Prostate gland (tissue), 2 donors: ENCODE measurements around the gene PKNOX1. TPM values are rescaled to one million over a fixed set of nuclear protein-coding genes. Genes with fewer than 3 reads are reported as not detected.
"Not testable (repeated sequence)": the region's sequence is repeated elsewhere in the genome, so short reads cannot be mapped to it uniquely, and the experiment has no call there.

ENCODE experiments used
- DNase-seq: peaks from one replicate; pipeline ENCODE4 v3.0.0-alpha.2; 2019; ENCODE audit warnings: low spot score
- H3K27ac ChIP-seq, 2 donors: fragments of 200-600 bp; sonication (generic); 2 replicates each; pipeline ENCODE4 v1.5.1; 2017 to 2019
- H3K27me3 ChIP-seq: fragments of 200-600 bp; sonication (generic); replicated peaks from 2 replicates; pipeline ENCODE4 v1.5.1; 2019; ENCODE audit not compliant: insufficient read depth
- H3K36me3 ChIP-seq, 2 donors: fragments of 200-600 bp; sonication (generic); 1 replicate in 1 of 2; 2 replicates in 1 of 2; pipeline versions ENCODE4 v1.5.1 to v1.8.1; 2017 to 2019
- H3K4me1 ChIP-seq: fragments of 200-600 bp; sonication (generic); replicated peaks from 2 replicates; pipeline ENCODE4 v1.5.1; 2019
- H3K4me3 ChIP-seq, 2 donors: fragments of 200-600 bp; sonication (generic); 2 replicates each; pipeline ENCODE4 v1.5.1; 2017 to 2019
- H3K9me3 ChIP-seq: fragments of 200-600 bp; sonication (generic); 2 replicates; pipeline ENCODE4 v1.5.1; 2017
- POLR2A ChIP-seq: fragments of 450-650 bp; IDR thresholded peaks from one replicate; pipeline ENCODE4 v1.6.1; 2016; ENCODE audit warnings: antibody characterized with exemption, mild to moderate bottlenecking
- POLR2AphosphoS5 ChIP-seq: sonication (generic); formaldehyde crosslinking; IDR thresholded peaks from one replicate; pipeline ENCODE4 v1.6.1; 2017; ENCODE audit warnings: antibody characterized with exemption
- WGBS: methylation state at CpG from one replicate; pipeline ENCODE4 v1.1.5; 2018; 5-methylcytosine and 5-hydroxymethylcytosine counted together
- intact Hi-C: fragments of 100-400 bp; cut with DNase I; formaldehyde crosslinking; loops from one replicate; pipeline ENCODE4 v1.14.2; 2022
- total RNA-seq, 2 donors: library from RNA; depleted of rRNA; stranded (reverse); fragments of >200 nt; gene quantifications; one replicate each; pipeline ENCODE4 v1.1.0, GENCODE V29; 2016
- TF ChIP-seq, protein P1 (sequence below), 4 experiments: fragments of 200-600 bp in 2 of 4; fragments of 450-650 bp in 2 of 4; sonication (generic) in 2 of 4; IDR thresholded peaks; 1 replicate in 3 of 4; 2 replicates in 1 of 4; pipeline ENCODE4 v1.5.1; 2016 to 2019; ENCODE audit warnings: antibody characterized with exemption in 4 of 4, mild to moderate bottlenecking in 2 of 4, moderate library complexity in 2 of 4

PKNOX1 gene
- total RNA-seq, 2 donors from 2014 or later = 38.0 to 42.4 TPM

DNA sequence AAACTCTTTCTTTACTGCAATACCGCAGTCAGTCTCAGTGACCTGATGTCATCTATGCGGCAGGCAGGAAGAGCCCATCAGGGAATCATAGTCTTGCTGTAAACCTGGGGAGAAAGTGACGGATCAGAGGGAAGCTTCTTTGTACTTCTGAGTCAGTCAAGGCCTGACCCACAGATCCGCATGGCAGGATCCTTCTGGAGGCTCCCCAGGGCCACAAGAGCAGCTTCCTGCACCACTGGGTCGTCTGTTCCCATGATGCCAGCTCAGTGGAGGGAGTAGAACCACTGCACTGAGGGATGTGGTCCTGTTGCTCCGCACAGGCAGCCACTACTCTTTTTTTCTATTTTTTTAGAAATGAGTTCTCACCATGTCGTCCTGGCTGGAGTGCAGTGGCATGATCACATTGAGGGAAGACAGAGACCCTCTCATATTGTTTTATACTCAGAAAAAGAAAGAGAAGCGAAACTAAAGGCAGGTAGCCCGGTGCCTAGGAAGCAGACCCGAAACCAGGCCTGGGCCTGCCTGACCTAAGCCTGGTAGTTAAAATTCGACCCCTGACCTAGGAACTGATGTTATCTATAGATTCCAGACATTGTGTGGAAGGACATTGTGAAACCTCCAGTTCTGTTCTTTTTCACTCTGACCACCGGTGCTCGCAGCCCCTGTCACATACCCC is 42.7 kb upstream of the PKNOX1 start:
- intact Hi-C loops = no loop called here
- WGBS = 88% methylated on average over 13 of the region's 13 CpGs
- Histone ChIP-seq H3K27me3 (no peaks in the 10 kb centered on the region), H3K4me1 (no peaks in the 10 kb centered on the region), H3K9me3 (no peaks in the 10 kb centered on the region), H3K27ac (no peak overlapping the region), H3K4me3 (no peak overlapping the region), H3K36me3 (no peaks in the 10 kb centered on the region)
- TF ChIP-seq, protein P1, sequence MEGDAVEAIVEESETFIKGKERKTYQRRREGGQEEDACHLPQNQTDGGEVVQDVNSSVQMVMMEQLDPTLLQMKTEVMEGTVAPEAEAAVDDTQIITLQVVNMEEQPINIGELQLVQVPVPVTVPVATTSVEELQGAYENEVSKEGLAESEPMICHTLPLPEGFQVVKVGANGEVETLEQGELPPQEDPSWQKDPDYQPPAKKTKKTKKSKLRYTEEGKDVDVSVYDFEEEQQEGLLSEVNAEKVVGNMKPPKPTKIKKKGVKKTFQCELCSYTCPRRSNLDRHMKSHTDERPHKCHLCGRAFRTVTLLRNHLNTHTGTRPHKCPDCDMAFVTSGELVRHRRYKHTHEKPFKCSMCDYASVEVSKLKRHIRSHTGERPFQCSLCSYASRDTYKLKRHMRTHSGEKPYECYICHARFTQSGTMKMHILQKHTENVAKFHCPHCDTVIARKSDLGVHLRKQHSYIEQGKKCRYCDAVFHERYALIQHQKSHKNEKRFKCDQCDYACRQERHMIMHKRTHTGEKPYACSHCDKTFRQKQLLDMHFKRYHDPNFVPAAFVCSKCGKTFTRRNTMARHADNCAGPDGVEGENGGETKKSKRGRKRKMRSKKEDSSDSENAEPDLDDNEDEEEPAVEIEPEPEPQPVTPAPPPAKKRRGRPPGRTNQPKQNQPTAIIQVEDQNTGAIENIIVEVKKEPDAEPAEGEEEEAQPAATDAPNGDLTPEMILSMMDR (IDR thresholded peaks at IDR 0.05) = no peak
- no peak for TF ChIP-seq POLR2AphosphoS5
- no peak for TF ChIP-seq POLR2A
- no peak for DNase-seq

DNA sequence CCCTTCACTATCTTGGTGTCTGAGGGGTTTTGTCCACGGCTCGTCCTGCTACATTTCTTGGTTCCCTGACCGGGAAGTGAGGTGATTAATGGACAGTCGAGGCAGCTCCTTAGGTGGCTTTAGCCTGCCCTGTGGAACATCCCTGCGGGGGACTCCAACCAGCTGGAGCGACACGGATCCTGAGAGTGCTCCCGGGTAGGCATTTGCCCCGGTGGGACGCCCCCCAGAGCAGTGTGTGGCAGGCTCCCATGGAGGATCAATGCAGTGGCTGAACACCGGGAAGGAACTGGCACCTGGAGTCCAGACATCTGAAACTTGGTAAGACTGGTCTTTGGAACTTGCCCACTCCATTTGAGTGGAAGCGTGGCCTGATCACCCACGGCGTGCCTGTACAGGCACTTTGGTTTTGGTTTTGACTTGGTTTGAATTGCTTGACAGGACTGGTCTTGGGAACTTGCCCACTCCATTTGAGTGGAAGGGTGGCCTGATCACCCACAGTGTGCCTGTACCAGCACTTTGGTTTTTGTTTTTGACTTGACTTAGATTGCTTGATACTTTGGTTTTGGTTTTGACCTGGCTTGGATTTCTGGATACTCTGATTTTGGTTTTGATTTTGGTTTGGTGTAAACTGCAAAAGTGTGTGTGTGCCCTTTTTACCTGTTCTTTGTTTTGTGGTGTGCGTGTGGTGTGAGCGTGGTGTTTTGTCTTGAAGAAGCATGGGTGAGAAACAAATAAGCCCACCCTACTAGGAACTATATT is 41.8 kb upstream of the PKNOX1 start:
- DNase-seq = not testable (repeated sequence)

DNA sequence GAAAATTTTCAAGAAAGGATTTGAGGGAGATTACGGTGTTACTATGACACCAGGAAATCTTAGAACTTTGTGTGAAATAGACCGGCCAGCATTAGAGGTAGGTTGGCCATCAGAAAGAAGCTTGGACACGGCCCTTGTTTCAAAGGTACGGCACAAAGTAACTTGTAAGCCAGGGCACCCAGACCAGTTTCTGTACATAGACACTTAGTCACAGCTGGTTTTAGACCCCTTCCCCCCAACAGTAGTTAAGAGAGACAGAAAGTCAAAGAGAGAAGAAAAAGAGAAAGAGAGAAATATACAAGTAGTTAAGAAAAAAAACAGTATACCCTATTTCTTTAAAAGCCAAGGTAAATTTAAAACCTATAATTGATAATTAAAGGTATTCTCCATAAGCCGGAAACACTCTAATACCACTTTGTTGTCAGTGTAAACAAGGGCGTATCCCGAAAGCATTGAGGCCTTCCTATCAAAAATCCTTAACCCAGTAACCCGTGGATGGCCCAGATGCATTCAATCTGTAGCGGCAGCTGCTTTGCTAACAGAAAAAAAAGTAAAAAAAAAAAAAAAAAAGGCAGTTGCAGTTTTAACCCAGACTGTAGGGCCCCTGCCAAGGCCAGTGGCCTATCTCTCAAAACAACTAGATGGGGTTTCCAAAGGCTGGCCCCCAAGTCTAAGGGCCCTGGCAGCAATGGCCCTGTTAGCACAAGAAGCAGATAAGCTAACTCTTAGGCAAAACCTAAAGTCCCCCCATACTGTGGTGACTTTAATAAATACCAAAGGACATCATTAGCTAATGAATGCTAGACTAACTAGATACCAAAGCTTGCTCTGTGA is 41.0 kb upstream of the PKNOX1 start:
- 45% methylated on average over 9 of the region's 9 CpGs for WGBS
- DNase-seq, H3K9me3 ChIP-seq, intact Hi-C loops, H3K4me1 ChIP-seq, H3K36me3 ChIP-seq, H3K27me3 ChIP-seq, H3K4me3 ChIP-seq: not testable (repeated sequence)
- H3K27ac ChIP-seq = peak overlapping the region in 1 of 2 donors; percentile 20

More for the DNA sequence above, 41.8 kb upstream of the PKNOX1 start:
- peak overlapping the region in 1 of 2 donors; percentile 20 for H3K27ac ChIP-seq
- H3K27me3 ChIP-seq, H3K4me1 ChIP-seq, H3K36me3 ChIP-seq, H3K9me3 ChIP-seq, H3K4me3 ChIP-seq, intact Hi-C loops: not testable (repeated sequence)
- WGBS = 74% methylated on average over 16 of the region's 16 CpGs

- H3K27ac ChIP-seq, H3K4me3 ChIP-seq, intact Hi-C loops, H3K27me3 ChIP-seq, H3K9me3 ChIP-seq, H3K36me3 ChIP-seq, H3K4me1 ChIP-seq, DNase-seq: not testable (repeated sequence)
- WGBS = 95% methylated on average over 12 of the region's 12 CpGs
These were observed 40.4 kb upstream of the PKNOX1 start for GRCh38 chr21:42933973-42934372.

DNA sequence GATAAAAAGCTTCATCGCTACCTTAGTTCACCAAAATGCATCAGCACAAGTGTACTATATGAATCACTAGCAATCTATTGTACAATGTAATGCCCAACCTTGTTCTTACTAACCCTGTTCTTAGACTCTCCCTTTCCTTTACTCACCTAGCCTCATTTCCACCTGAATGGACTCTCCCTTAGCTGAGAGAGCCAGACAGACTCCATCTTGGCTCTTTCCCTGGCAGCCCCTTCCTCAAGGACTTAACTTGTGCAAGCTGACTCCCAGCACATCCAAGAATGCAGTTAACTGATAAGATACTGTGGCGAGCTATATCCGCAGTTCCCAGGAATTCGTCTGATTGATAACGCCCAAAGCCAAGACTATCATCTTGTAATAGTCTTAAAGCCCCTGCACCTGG is 38.0 kb upstream of the PKNOX1 start:
- intact Hi-C loops, H3K9me3 ChIP-seq, H3K27ac ChIP-seq, DNase-seq, H3K4me1 ChIP-seq, H3K4me3 ChIP-seq, H3K27me3 ChIP-seq, H3K36me3 ChIP-seq: not testable (repeated sequence)
- 86% methylated on average over 5 of the region's 5 CpGs for WGBS

- H3K4me3 ChIP-seq, H3K36me3 ChIP-seq, H3K9me3 ChIP-seq, intact Hi-C loops, DNase-seq, H3K27ac ChIP-seq, H3K27me3 ChIP-seq, H3K4me1 ChIP-seq: not testable (repeated sequence)
- 80% methylated on average over 16 of the region's 16 CpGs for WGBS
These were observed 37.1 kb upstream of the PKNOX1 start for GRCh38 chr21:42937034-42937940.
